Right lobe of liver (tissue), 4 donors: Measurements from ENCODE around the gene DHODH.
A peak's percentile ranks its signal among the peaks of the same experiment; 100 is the strongest.
"Not testable (repeated sequence)": the region's sequence is repeated elsewhere in the genome, so short reads cannot be mapped to it uniquely, and the experiment has no call there.

ENCODE experiments used
- POLR2A ChIP-seq: fragments of 450-650 bp; IDR thresholded peaks from one replicate; pipeline ENCODE4 v1.6.1; 2017; ENCODE audit warnings: antibody characterized with exemption, mild to moderate bottlenecking
- TF ChIP-seq, protein P1 (sequence below), 4 donors: fragments of 200-600 bp in 3 of 4; fragments of 450-650 bp in 1 of 4; IDR thresholded peaks; one replicate each; pipeline versions ENCODE4 v1.5.1 to v1.8.0; 2016 to 2022; ENCODE audit warnings: antibody characterized with exemption in 4 of 4, mild to moderate bottlenecking in 2 of 4
- donor health status: DM: no; HTN: no; CAD: no.
- donor health status: DM: no; HTN: no; CAD: no.
- donor health status: DM: no; HTN: yes; CAD: no.

DNA sequence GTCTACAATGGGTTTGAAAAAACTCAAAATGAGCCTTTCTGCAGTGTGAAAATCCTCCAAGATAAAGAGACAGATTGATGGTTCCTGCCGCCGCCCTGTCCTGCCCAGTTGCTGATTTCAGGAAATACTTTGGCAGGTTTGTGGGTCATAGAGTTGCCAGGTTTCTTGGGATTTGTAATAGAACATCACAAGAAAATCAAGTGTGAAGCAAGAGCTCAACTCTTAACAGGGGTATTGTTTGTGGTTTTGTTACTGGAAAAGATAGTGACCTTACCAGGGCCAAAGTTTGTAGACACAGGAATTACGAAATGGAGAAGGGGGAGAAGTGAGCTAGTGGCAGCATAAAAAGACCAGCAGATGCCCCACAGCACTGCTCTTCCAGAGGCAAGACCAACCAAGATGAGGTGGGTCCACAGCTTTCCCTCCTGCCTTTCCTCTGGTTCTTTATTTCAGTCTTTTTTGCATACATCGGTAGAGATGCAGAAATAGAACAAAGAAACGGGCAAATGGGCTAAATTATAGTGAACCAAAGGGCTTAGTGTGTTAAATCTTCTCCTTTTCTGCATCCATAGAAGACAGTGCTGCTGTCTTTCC is 45.8 kb downstream of the DHODH start, which contains the start of gene HP:
- TF ChIP-seq, protein P1, sequence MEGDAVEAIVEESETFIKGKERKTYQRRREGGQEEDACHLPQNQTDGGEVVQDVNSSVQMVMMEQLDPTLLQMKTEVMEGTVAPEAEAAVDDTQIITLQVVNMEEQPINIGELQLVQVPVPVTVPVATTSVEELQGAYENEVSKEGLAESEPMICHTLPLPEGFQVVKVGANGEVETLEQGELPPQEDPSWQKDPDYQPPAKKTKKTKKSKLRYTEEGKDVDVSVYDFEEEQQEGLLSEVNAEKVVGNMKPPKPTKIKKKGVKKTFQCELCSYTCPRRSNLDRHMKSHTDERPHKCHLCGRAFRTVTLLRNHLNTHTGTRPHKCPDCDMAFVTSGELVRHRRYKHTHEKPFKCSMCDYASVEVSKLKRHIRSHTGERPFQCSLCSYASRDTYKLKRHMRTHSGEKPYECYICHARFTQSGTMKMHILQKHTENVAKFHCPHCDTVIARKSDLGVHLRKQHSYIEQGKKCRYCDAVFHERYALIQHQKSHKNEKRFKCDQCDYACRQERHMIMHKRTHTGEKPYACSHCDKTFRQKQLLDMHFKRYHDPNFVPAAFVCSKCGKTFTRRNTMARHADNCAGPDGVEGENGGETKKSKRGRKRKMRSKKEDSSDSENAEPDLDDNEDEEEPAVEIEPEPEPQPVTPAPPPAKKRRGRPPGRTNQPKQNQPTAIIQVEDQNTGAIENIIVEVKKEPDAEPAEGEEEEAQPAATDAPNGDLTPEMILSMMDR (IDR thresholded peaks at IDR 0.05) = not testable (repeated sequence)
- TF ChIP-seq POLR2A = peak; percentile 76
